ENCODE results near the gene FAR2. TPM values are rescaled to one million over a fixed set of nuclear protein-coding genes. Genes with fewer than 3 reads are reported as not detected.

FAR2 gene
- total and polyA plus RNA-seq, 2 of the 13 experiments (the other 11 are each of a cell fraction or from before 2014, with no cell fraction given), result not detected

GRCh38 chr12:29317556-29318363 is 168.7 kb downstream of the FAR2 start (continued):
- TF ChIP-seq BRF2 (CRISPR knock-in tag; IDR thresholded peaks at IDR 0.05), result no peak
- peak; percentile 53 for TF ChIP-seq RAD21 (CRISPR knock-in tag; IDR thresholded peaks at IDR 0.05)
- TF ChIP-seq SMC3 (IDR thresholded peaks at IDR 0.05; ENCODE audit: low read length), result peak; percentile 35; the same call in 1 of the 2 replicates
- no peak for TF ChIP-seq ZSCAN22 (CRISPR knock-in tag; IDR thresholded peaks at IDR 0.05)
- no peak for TF ChIP-seq SRSF1 (optimal IDR thresholded peaks at IDR 0.05; ENCODE audit: low read depth, low read length)
- TF ChIP-seq HMGXB4 (CRISPR knock-in tag; IDR thresholded peaks at IDR 0.05; ENCODE audit: borderline replicate concordance in 1 of 2, low read depth in 1 of 2), result peak in 1 of 2 experiments; percentile 20; a peak in 1 of 4 replicates
- TF ChIP-seq CTCF (CRISPR knock-in tag; IDR thresholded peaks at IDR 0.05), result peak; percentile 79
- peak; percentile 80 for TF ChIP-seq STAG1 (CRISPR knock-in tag; IDR thresholded peaks at IDR 0.05)
- peak; percentile 26; the same call in 1 of the 2 replicates for TF ChIP-seq MIXL1 (CRISPR knock-in tag; IDR thresholded peaks at IDR 0.05)
